Lung (tissue), 12 donors: ENCODE results near the gene ANKRD13D. TPM values are rescaled to one million over a fixed set of nuclear protein-coding genes. Genes with fewer than 3 reads are reported as not detected.

Experiments used
- ATAC-seq: fragments of 200-7000 bp; cut with Tn5 transposase; one replicate; pipeline ENCODE4 v1.9.1; 2020; ENCODE audit warnings: moderate number of reproducible peaks; ENCODE audit not compliant: insufficient read depth, low FRiP score
- DNase-seq, 3 donors: peaks; one replicate each; pipeline ENCODE4 v3.0.0-alpha.2; 2013 to 2017
- H3K27ac ChIP-seq, 2 donors: one replicate each; pipeline ENCODE4 v1.5.1; 2013; ENCODE audit warnings: mild to moderate bottlenecking in 2 of 2, moderate library complexity in 2 of 2, control low read depth in 1 of 2, inconsistent platforms in 1 of 2, low read depth in 1 of 2, low read length in 1 of 2
- H3K27me3 ChIP-seq, 3 donors: one replicate each; pipeline ENCODE4 v1.5.1; 2013; ENCODE audit warnings: low read length in 2 of 3; ENCODE audit not compliant: control insufficient read depth in 3 of 3, insufficient read depth in 3 of 3
- H3K36me3 ChIP-seq, 4 donors: one replicate each; pipeline ENCODE4 v1.5.1; 2013; ENCODE audit warnings: low read length in 4 of 4, mild to moderate bottlenecking in 1 of 4, moderate library complexity in 1 of 4; ENCODE audit not compliant: control insufficient read depth in 4 of 4, insufficient read depth in 4 of 4
- H3K4me1 ChIP-seq, 5 donors: one replicate each; pipeline ENCODE4 v1.5.1; 2013; ENCODE audit warnings: low read length in 5 of 5, mild to moderate bottlenecking in 2 of 5, moderate library complexity in 1 of 5; ENCODE audit not compliant: control insufficient read depth in 5 of 5, insufficient read depth in 5 of 5
- H3K4me3 ChIP-seq: one replicate; pipeline ENCODE4 v1.5.1; 2013; ENCODE audit warnings: mild to moderate bottlenecking, control low read depth, moderate library complexity
- H3K9ac ChIP-seq, 2 donors: one replicate each; pipeline ENCODE4 v1.5.1; 2013; ENCODE audit warnings: low read length in 2 of 2, control low read depth in 1 of 2; ENCODE audit not compliant: insufficient read depth in 1 of 2
- H3K9me3 ChIP-seq, 4 donors: one replicate each; pipeline ENCODE4 v1.5.1; 2013; ENCODE audit warnings: low read length in 3 of 4, mild to moderate bottlenecking in 1 of 4, moderate library complexity in 1 of 4; ENCODE audit not compliant: control insufficient read depth in 4 of 4, insufficient read depth in 3 of 4
- CTCF ChIP-seq: IDR thresholded peaks from 2 replicates; pipeline ENCODE4 v1.5.1; 2012; ENCODE audit warnings: mild to moderate bottlenecking; ENCODE audit errors: control extremely low read depth, extremely low read depth
- WGBS, 2 donors: extraction: QIAGEN DNeasy Blood & Tissue Kit; methylation state at CpG; one replicate each; pipeline ENCODE4 v1.1.7; 2013; 5-methylcytosine and 5-hydroxymethylcytosine counted together
- polyA plus RNA-seq, 2 donors: library from polyadenylated mRNA; stranded (reverse); fragments of 200-250 nt; gene quantifications; one replicate each; pipeline ENCODE4 v1.2.1, GENCODE V29; 2013
- total RNA-seq, 2 donors: library from RNA; depleted of rRNA in 1 of 2; stranded (reverse); fragments of >200 nt in 1 of 2; gene quantifications; one replicate each; pipeline ENCODE4 v1.2.1, GENCODE V29; 2014 to 2021
- donor health status: control.
- donor health status: control.
- donor health status: Bipolar disorder and iron deficiency.
- donor health status: healthy.
- donor health status: DM: yes; HTN: yes; CAD: no.

Gene ANKRD13D
- total and polyA plus RNA-seq, 4 donors: 35.9 to 86.2 (median 60.5) TPM

GRCh38 chr11:67345247-67345919 is 56.3 kb downstream of the ANKRD13D start:
- Histone ChIP-seq H3K9ac (peak overlapping the region in 1 of 2 donors; percentile 19), H3K27me3 (no peaks in the 10 kb centered on the region), H3K4me1 (peaks cover 0 to 4% (median 0%) of the 10 kb centered on the region in 5 donors), H3K27ac (peak overlapping the region in 1 of 2 donors; percentile 30), H3K4me3 (no peak overlapping the region), H3K9me3 (no peaks in the 10 kb centered on the region), H3K36me3 (peaks cover 0 to 3% (median 0%) of the 10 kb centered on the region in 4 donors)
- TF ChIP-seq CTCF: no peak
- 71 to 82% methylated on average over 8 of the region's 8 CpGs for WGBS, 2 donors
- DNase-seq: no peak
- ATAC-seq: no peak

- Histone ChIP-seq H3K36me3 (peaks cover 0 to 3% (median 0%) of the 10 kb centered on the region in 4 donors), H3K9ac (no peak overlapping the region), H3K4me3 (no peak overlapping the region), H3K27ac (peak overlapping the region in 1 of 2 donors; percentile 34), H3K27me3 (no peaks in the 10 kb centered on the region), H3K9me3 (no peaks in the 10 kb centered on the region), H3K4me1 (peaks cover 0 to 5% (median 0%) of the 10 kb centered on the region in 5 donors)
- peak in 2 of 3 donors; percentile 55 to 71 for DNase-seq
- 64 to 80% methylated on average over 7 of the region's 7 CpGs for WGBS, 2 donors
- peak; percentile 75 for ATAC-seq
- TF ChIP-seq CTCF: peak; percentile 29
These were observed 57.1 kb downstream of the ANKRD13D start for GRCh38 chr11:67345920-67346819.

GRCh38 chr11:67347964-67348749 is 59.1 kb downstream of the ANKRD13D start:
- H3K4me3 ChIP-seq: no peak overlapping the region
- H3K9ac ChIP-seq: no peak overlapping the region
- ATAC-seq (no peak), DNase-seq (no peak)
- peaks cover 0 to 6% (median 0%) of the 10 kb centered on the region in 4 donors for H3K36me3 ChIP-seq
- H3K9me3 ChIP-seq: no peaks in the 10 kb centered on the region
- no peak overlapping the region for H3K27ac ChIP-seq
- H3K27me3 ChIP-seq: no peaks in the 10 kb centered on the region
- TF ChIP-seq CTCF: no peak
- peaks cover 0 to 11% (median 8%) of the 10 kb centered on the region in 5 donors for H3K4me1 ChIP-seq
- 69 to 73% methylated on average over 11 of the region's 11 CpGs for WGBS, 2 donors
